ENCODE results near the gene MTPN.

Gene MTPN

DNA sequence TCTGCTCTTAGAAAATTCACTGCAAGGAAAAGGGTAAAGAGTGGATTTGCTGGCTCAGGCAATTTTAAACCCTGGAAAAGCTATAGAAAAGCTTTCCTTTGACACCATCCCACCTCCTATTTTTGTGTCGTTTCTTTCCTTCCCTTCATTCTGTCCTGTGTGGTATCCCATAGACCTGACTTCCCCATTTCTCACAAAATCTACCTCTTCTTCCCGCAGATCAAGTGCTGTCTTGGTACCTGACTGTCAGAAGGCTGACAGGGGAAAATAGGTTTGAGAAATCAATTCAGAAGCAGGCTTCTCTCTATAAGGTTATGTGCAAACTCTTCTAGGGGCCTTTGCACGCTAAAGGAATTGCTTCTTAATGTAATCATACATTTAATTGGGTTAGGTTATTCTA is 98.9 kb downstream of the MTPN start:
- TF ChIP-seq, protein P1, sequence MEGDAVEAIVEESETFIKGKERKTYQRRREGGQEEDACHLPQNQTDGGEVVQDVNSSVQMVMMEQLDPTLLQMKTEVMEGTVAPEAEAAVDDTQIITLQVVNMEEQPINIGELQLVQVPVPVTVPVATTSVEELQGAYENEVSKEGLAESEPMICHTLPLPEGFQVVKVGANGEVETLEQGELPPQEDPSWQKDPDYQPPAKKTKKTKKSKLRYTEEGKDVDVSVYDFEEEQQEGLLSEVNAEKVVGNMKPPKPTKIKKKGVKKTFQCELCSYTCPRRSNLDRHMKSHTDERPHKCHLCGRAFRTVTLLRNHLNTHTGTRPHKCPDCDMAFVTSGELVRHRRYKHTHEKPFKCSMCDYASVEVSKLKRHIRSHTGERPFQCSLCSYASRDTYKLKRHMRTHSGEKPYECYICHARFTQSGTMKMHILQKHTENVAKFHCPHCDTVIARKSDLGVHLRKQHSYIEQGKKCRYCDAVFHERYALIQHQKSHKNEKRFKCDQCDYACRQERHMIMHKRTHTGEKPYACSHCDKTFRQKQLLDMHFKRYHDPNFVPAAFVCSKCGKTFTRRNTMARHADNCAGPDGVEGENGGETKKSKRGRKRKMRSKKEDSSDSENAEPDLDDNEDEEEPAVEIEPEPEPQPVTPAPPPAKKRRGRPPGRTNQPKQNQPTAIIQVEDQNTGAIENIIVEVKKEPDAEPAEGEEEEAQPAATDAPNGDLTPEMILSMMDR (IDR thresholded peaks at IDR 0.05; ENCODE audit: borderline replicate concordance, insufficient read depth, low read depth, low read length), result no peak
- H3K4me3 ChIP-seq (ENCODE audit: low read depth, low read length), result no peak overlapping the region

- no peak overlapping the region for H3K4me3 ChIP-seq (ENCODE audit: low read depth, low read length)
- TF ChIP-seq, protein P1 (IDR thresholded peaks at IDR 0.05; ENCODE audit: borderline replicate concordance, insufficient read depth, low read depth, low read length), result no peak
Measured at GRCh38 chr7:135877805-135878204, 99.4 kb downstream of the MTPN start.
